ENCODE data around the gene FAM89B. TPM values are rescaled to one million over a fixed set of nuclear protein-coding genes. Genes with fewer than 3 reads are reported as not detected.

The FAM89B gene
- polyA plus RNA-seq, 1 donor (not counting 4 experiments of a cell fraction or from before 2014, with no cell fraction given): 11.5 TPM

DNA sequence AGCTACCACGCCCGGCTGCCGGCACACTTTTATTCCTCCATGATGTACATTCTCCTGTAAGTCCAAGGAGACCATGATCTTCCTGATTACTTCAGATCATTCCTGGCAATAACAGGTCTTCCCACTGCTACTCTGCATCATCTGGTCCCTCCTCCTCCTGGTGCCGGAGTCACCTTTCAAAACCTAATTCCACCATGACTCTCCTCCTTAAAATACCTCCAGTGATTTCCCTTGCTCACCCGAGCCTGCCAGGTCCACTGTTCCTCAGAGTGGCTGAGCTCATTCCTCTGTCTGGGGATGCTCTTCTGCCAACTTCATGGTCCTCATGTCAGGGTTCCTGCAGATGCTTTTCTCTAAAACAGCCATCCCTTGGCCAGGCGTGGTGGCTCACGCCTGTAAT lies 10.3 kb upstream of the FAM89B start:
- H3K9me3 ChIP-seq (ENCODE audit: control insufficient read depth, low read depth, low read length): no peaks in the 10 kb centered on the region
- TF ChIP-seq, protein P1, sequence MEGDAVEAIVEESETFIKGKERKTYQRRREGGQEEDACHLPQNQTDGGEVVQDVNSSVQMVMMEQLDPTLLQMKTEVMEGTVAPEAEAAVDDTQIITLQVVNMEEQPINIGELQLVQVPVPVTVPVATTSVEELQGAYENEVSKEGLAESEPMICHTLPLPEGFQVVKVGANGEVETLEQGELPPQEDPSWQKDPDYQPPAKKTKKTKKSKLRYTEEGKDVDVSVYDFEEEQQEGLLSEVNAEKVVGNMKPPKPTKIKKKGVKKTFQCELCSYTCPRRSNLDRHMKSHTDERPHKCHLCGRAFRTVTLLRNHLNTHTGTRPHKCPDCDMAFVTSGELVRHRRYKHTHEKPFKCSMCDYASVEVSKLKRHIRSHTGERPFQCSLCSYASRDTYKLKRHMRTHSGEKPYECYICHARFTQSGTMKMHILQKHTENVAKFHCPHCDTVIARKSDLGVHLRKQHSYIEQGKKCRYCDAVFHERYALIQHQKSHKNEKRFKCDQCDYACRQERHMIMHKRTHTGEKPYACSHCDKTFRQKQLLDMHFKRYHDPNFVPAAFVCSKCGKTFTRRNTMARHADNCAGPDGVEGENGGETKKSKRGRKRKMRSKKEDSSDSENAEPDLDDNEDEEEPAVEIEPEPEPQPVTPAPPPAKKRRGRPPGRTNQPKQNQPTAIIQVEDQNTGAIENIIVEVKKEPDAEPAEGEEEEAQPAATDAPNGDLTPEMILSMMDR (optimal IDR thresholded peaks at IDR 0.05 in 1 of 3, IDR thresholded peaks at IDR 0.05 in 1 of 3, conservative IDR thresholded peaks at IDR 0.05 in 1 of 3; ENCODE audit: extremely low read depth in 1 of 3, insufficient read depth in 2 of 3, low read length in 3 of 3): no peak
- TF ChIP-seq EZH2 (IDR thresholded peaks at IDR 0.05; ENCODE audit: low read length): no peak
- H4K20me1 ChIP-seq (ENCODE audit: control insufficient read depth, extremely low read depth, insufficient read depth, low read length): no peaks in the 10 kb centered on the region
- no peak overlapping the region for H3K9ac ChIP-seq (ENCODE audit: control insufficient read depth, extremely low read depth, insufficient read depth, low read length)
- no peak overlapping the region for H3K4me2 ChIP-seq (ENCODE audit: control insufficient read depth, extremely low read depth, insufficient read depth, low read depth, low read length)
- H3K4me3 ChIP-seq (ENCODE audit: control insufficient read depth in 2 of 3, extremely low read depth in 1 of 3, insufficient read depth in 2 of 3, low read depth in 1 of 3, low read length in 3 of 3): no peak overlapping the region
- no peaks in the 10 kb centered on the region for H3K27me3 ChIP-seq (ENCODE audit: control insufficient read depth, extremely low read depth, insufficient read depth, low read length)
- H3K9me1 ChIP-seq (ENCODE audit: control insufficient read depth, extremely low read depth, insufficient read depth, low read length): peaks cover 2% of the 10 kb centered on the region
- no peak overlapping the region for H2AFZ ChIP-seq (ENCODE audit: control insufficient read depth, low read length)
- peaks cover 7% of the 10 kb centered on the region for H3K79me2 ChIP-seq (ENCODE audit: control insufficient read depth, insufficient read depth, low read length)
- H3K4me1 ChIP-seq (ENCODE audit: control insufficient read depth, extremely low read depth, insufficient read depth, low read length): peaks cover 47% of the 10 kb centered on the region
- DNase-seq (ENCODE audit: low read depth, low spot score): no peak
- H3K27ac ChIP-seq (ENCODE audit: control insufficient read depth, insufficient read depth, low read length): no peak overlapping the region
- FAIRE-seq: no peak
- dilution Hi-C loops (cut with MboI; ENCODE audit: extremely low pct_ligation_motif_present, low sequenced_read_pairs): no loop called here
- peaks cover 0 to 2% of the 10 kb centered on the region in 2 experiments for H3K36me3 ChIP-seq (ENCODE audit: control insufficient read depth in 2 of 2, extremely low read depth in 1 of 2, insufficient read depth in 2 of 2, low read length in 2 of 2)

GRCh38 chr11:65562788-65563187 lies 9.6 kb upstream of the FAM89B start:
- Histone ChIP-seq H3K9me3 (ENCODE audit: control insufficient read depth, low read depth, low read length) (no peaks in the 10 kb centered on the region), H3K4me3 (ENCODE audit: control insufficient read depth in 2 of 3, extremely low read depth in 1 of 3, insufficient read depth in 2 of 3, low read depth in 1 of 3, low read length in 3 of 3) (no peak overlapping the region), H3K9me1 (ENCODE audit: control insufficient read depth, extremely low read depth, insufficient read depth, low read length) (peaks cover 2% of the 10 kb centered on the region), H3K4me2 (ENCODE audit: control insufficient read depth, extremely low read depth, insufficient read depth, low read depth, low read length) (no peak overlapping the region), H3K27ac (ENCODE audit: control insufficient read depth, insufficient read depth, low read length) (no peak overlapping the region), H3K27me3 (ENCODE audit: control insufficient read depth, extremely low read depth, insufficient read depth, low read length) (no peaks in the 10 kb centered on the region), H3K36me3 (ENCODE audit: control insufficient read depth in 2 of 2, extremely low read depth in 1 of 2, insufficient read depth in 2 of 2, low read length in 2 of 2) (peaks cover 0 to 2% of the 10 kb centered on the region in 2 experiments), H3K9ac (ENCODE audit: control insufficient read depth, extremely low read depth, insufficient read depth, low read length) (no peak overlapping the region), H4K20me1 (ENCODE audit: control insufficient read depth, extremely low read depth, insufficient read depth, low read length) (no peaks in the 10 kb centered on the region), H3K4me1 (ENCODE audit: control insufficient read depth, extremely low read depth, insufficient read depth, low read length) (peaks cover 41% of the 10 kb centered on the region), H3K79me2 (ENCODE audit: control insufficient read depth, insufficient read depth, low read length) (peaks cover 10% of the 10 kb centered on the region), H2AFZ (ENCODE audit: control insufficient read depth, low read length) (no peak overlapping the region)
- dilution Hi-C loops (cut with MboI; ENCODE audit: extremely low pct_ligation_motif_present, low sequenced_read_pairs): no loop called here
- TF ChIP-seq EZH2 (IDR thresholded peaks at IDR 0.05; ENCODE audit: low read length): no peak
- TF ChIP-seq, protein P1 (optimal IDR thresholded peaks at IDR 0.05 in 1 of 3, IDR thresholded peaks at IDR 0.05 in 1 of 3, conservative IDR thresholded peaks at IDR 0.05 in 1 of 3; ENCODE audit: extremely low read depth in 1 of 3, insufficient read depth in 2 of 3, low read length in 3 of 3): no peak
- no peak for FAIRE-seq
- DNase-seq (ENCODE audit: low read depth, low spot score): no peak

Data from keratinocyte (primary cell).